Measurements from ENCODE around the gene TMEM248. TPM values are rescaled to one million over a fixed set of nuclear protein-coding genes. Genes with fewer than 3 reads are reported as not detected.

TMEM248 gene
- total and polyA plus RNA-seq, 12 donors, result 10.2 to 53.4 (median 43.8) TPM

- WGBS, 2 donors, result 91 to 96% methylated on average over 4 of the region's 4 CpGs
Measured at GRCh38 chr7:66939325-66939724, 18.3 kb downstream of the TMEM248 start.

DNA sequence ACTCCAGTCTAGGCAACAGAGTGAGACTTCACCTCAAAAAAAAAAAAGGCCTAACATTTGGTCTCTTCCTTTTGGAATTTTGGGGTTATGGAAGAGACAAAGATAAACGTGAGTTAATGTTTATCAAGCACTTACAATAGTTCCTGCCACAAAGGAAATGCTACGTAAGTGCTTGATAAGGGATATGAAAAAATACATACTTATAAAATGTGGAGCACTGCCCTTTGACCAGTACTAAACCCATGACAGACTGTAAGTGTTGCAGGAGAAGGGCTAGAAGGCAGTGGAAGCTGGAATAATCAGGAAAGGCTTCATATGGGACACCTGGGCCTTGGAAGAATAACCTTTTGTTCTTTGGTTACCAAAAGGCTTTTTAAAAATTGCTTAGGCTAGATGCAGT is 25.5 kb downstream of the TMEM248 start:
- no peaks in the 10 kb centered on the region for H3K9me3 ChIP-seq
- peaks cover 0 to 100% (median 61%) of the 10 kb centered on the region in 9 donors for H3K36me3 ChIP-seq
- 29 to 35% methylated on average over 2 of the region's 2 CpGs for WGBS, 2 donors
- TF ChIP-seq, protein P1, sequence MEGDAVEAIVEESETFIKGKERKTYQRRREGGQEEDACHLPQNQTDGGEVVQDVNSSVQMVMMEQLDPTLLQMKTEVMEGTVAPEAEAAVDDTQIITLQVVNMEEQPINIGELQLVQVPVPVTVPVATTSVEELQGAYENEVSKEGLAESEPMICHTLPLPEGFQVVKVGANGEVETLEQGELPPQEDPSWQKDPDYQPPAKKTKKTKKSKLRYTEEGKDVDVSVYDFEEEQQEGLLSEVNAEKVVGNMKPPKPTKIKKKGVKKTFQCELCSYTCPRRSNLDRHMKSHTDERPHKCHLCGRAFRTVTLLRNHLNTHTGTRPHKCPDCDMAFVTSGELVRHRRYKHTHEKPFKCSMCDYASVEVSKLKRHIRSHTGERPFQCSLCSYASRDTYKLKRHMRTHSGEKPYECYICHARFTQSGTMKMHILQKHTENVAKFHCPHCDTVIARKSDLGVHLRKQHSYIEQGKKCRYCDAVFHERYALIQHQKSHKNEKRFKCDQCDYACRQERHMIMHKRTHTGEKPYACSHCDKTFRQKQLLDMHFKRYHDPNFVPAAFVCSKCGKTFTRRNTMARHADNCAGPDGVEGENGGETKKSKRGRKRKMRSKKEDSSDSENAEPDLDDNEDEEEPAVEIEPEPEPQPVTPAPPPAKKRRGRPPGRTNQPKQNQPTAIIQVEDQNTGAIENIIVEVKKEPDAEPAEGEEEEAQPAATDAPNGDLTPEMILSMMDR (IDR thresholded peaks at IDR 0.05), result no peak
- DNase-seq, result no peak
- H3K4me1 ChIP-seq, result peaks cover 0 to 6% (median 0%) of the 10 kb centered on the region in 9 donors
- no peak overlapping the region for H3K4me3 ChIP-seq
- intact Hi-C loops (cut with DNase I), result no loop called here
- no peaks in the 10 kb centered on the region for H3K27me3 ChIP-seq
- H3K27ac ChIP-seq, result no peak overlapping the region
- ATAC-seq, result no peak

More at GRCh38 chr7:66939325-66939724, 18.3 kb downstream of the TMEM248 start:
- TF ChIP-seq, protein P1 (IDR thresholded peaks at IDR 0.05), result no peak
- H3K36me3 ChIP-seq, result peaks cover 0 to 43% (median 10%) of the 10 kb centered on the region in 9 donors
- intact Hi-C loops (cut with DNase I), result no loop called here
- H3K27ac ChIP-seq, result no peak overlapping the region
- no peak overlapping the region for H3K4me3 ChIP-seq
- peaks cover 0 to 9% (median 5%) of the 10 kb centered on the region in 9 donors for H3K4me1 ChIP-seq
- ATAC-seq, result no peak
- H3K27me3 ChIP-seq, result no peaks in the 10 kb centered on the region
- peaks cover 0 to 15% (median 0%) of the 10 kb centered on the region in 11 donors for H3K9me3 ChIP-seq
- no peak for DNase-seq

DNA sequence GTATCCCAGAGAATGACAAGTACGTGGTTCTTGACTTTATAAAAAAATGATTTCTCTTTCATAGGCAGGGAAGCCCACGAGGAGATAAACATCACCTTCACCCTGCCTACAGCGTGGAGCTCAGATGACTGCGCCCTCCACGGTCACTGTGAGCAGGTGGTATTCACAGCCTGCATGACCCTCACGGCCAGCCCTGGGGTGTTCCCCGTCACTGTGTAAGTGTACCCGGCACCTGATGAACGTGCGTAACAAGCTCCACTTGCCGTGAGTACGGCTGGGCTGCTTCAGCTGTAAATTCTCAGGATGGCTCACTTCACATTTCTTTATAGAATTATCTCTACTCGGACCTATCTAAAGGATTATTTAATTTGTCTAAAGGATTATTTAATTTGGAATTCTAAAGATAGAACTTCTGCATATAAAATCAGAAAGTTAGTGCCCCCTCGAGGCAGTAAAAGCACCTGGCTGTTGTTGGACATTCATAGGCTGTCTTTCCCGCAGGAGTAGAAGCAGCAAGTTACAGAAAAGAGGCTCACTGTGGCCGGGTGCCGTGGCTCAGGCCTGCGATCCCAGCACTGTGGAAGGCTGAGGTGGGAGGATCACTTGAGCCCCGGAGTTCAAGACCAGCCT is 27.6 kb downstream of the TMEM248 start:
- 93% methylated on average over 19 of the region's 19 CpGs for WGBS, 2 donors
- TF ChIP-seq, protein P1 (IDR thresholded peaks at IDR 0.05), result no peak
- Histone ChIP-seq H3K4me1 (peaks cover 0 to 8% (median 0%) of the 10 kb centered on the region in 9 donors), H3K27me3 (no peaks in the 10 kb centered on the region), H3K27ac (no peak overlapping the region), H3K4me3 (no peak overlapping the region), H3K36me3 (peaks cover 0 to 100% (median 65%) of the 10 kb centered on the region in 9 donors), H3K9me3 (no peaks in the 10 kb centered on the region)
- DNase-seq, result no peak
- ATAC-seq, result no peak
- intact Hi-C loops (cut with DNase I), result no loop called here

- H3K4me1 ChIP-seq, result peaks cover 0 to 8% (median 0%) of the 10 kb centered on the region in 9 donors
- DNase-seq (no peak), ATAC-seq (no peak)
- TF ChIP-seq, protein P1 (IDR thresholded peaks at IDR 0.05), result no peak
- H3K4me3 ChIP-seq, result no peak overlapping the region
- WGBS, 2 donors, result 72% methylated on average over 3 of the region's 3 CpGs
- no peak overlapping the region for H3K27ac ChIP-seq
- peaks cover 0 to 100% (median 68%) of the 10 kb centered on the region in 9 donors for H3K36me3 ChIP-seq
- intact Hi-C loops (cut with DNase I), result no loop called here
- H3K9me3 ChIP-seq, result no peaks in the 10 kb centered on the region
- H3K27me3 ChIP-seq, result no peaks in the 10 kb centered on the region
Measured at GRCh38 chr7:66950311-66950710, 29.3 kb downstream of the TMEM248 start.

Data from heart right ventricle (tissue), 16 donors.